Left ventricle myocardium inferior (tissue), 1 donor: ENCODE measurements around the gene ICAM1. TPM values are rescaled to one million over a fixed set of nuclear protein-coding genes. Genes with fewer than 3 reads are reported as not detected.

Experiments
- DNase-seq: peaks from one replicate; pipeline ENCODE4 v3.0.0-alpha.2; 2020
- H3K27ac ChIP-seq: fragments of 200-600 bp; replicated peaks from 2 replicates; pipeline ENCODE4 v1.8.0; 2021
- H3K27me3 ChIP-seq: fragments of 200-600 bp; 2 replicates; pipeline ENCODE4 v1.8.0; 2021; ENCODE audit warnings: low read depth
- H3K36me3 ChIP-seq: fragments of 200-600 bp; 2 replicates; pipeline ENCODE4 v1.8.0; 2021
- H3K4me1 ChIP-seq: fragments of 200-600 bp; 2 replicates; pipeline ENCODE4 v1.8.0; 2021
- H3K4me3 ChIP-seq: fragments of 200-600 bp; 2 replicates; pipeline ENCODE4 v1.8.0; 2021; ENCODE audit warnings: mild to moderate bottlenecking, moderate library complexity
- H3K9me3 ChIP-seq: fragments of 200-600 bp; replicated peaks from 2 replicates; pipeline ENCODE4 v1.8.0; 2021
- CTCF ChIP-seq: fragments of 200-600 bp; IDR thresholded peaks from 2 replicates; pipeline ENCODE4 v1.8.0; 2021; ENCODE audit warnings: antibody characterized with exemption, mild to moderate bottlenecking, borderline replicate concordance
- intact Hi-C: fragments of 100-400 bp; cut with micrococcal nuclease; formaldehyde crosslinking; loops from one replicate; pipeline ENCODE4 v1.11.0; 2022
- total RNA-seq: library from RNA; stranded (reverse); fragmentation: NEBNext Ultra II Directional; extraction: Animal tissue kit (Norgen Biotek cat#: 25700); gene quantifications from one replicate; pipeline ENCODE4 v1.2.1, GENCODE V29; 2021
- donor health status: DM: no; HTN: yes; CAD: no; lungs with severe emphysema.

The ICAM1 gene
- total RNA-seq, 1 donor from 2014 or later = 7.1 TPM

GRCh38 chr19:10309423-10309822, 38.5 kb downstream of the ICAM1 start, which contains the start of gene ZGLP1:
Gene ZGLP1, minus strand, starts transcription at chr19:10309815.
- Histone ChIP-seq H3K4me1 (no peaks in the 10 kb centered on the region), H3K36me3 (peaks cover 5% of the 10 kb centered on the region), H3K4me3 (no peak within 1 kb of the TSS), H3K27me3 (no peaks in the 10 kb centered on the region), H3K27ac (no peak within 1 kb of the TSS), H3K9me3 (no peaks in the 10 kb centered on the region)
- no peak for DNase-seq
- no peak for TF ChIP-seq CTCF
- intact Hi-C loops = no loop called here

- Histone ChIP-seq H3K4me3 (peak within 1 kb of the TSS; percentile 99), H3K27ac (peak within 1 kb of the TSS; percentile 72), H3K36me3 (peaks cover 41% of the 10 kb centered on the region), H3K4me1 (peaks cover 19% of the 10 kb centered on the region), H3K27me3 (no peaks in the 10 kb centered on the region), H3K9me3 (no peaks in the 10 kb centered on the region)
- TF ChIP-seq CTCF = no peak
- DNase-seq = peak; percentile 90
- intact Hi-C loops = no loop called here
Observed at GRCh38 chr19:10315335-10316214, 44.7 kb downstream of the ICAM1 start, which contains the start of gene FDX2. Gene FDX2, minus strand, starts transcription at chr19:10316015. Its CDS starts 19 bp downstream, at chr19:10315996.

DNA sequence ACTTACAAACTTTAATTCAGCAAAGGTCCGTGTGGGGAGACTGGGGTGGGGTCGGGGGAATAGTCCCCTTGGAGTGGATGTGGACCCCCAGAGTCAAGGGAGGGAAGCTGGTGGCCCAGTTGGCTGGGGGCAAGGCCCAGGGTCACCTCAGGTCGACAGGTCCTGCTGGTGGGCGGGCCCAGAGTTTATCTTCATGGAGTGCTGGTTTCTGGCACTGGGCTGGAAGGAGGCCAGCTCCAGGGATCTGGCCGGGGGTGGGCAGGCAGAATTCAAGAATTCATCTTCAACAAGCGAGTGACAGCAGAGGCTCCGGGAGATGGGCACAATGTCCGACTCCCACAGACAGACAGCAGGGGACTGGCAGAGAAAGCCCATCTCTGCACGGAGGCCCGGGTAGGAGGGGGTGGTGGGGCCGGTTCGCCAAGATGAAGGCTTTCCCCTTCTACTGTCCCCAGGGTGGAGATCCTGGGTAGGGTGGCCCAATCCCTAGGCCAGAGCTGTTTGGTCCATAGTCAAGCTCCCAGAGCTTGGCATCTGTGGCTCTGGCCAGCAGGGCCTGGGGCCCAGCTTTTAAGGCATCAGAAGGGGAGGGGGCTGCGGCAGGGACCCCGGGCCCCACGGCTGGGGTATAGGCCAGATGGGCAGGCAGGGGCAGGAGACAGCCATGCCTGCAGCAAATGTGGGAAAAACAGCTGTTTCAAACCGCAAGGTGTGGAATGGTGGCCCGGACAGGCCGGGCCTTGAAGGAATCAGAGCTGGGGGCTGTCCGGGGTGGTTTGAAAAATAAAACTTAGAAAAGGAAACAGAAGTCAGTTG, 45.5 kb downstream of the ICAM1 start:
- TF ChIP-seq CTCF = no peak
- no peaks in the 10 kb centered on the region for H3K27me3 ChIP-seq
- H3K27ac ChIP-seq = peak overlapping the region; percentile 72
- H3K9me3 ChIP-seq = no peaks in the 10 kb centered on the region
- peak overlapping the region; percentile 99 for H3K4me3 ChIP-seq
- intact Hi-C loops = no loop called here
- peaks cover 50% of the 10 kb centered on the region for H3K36me3 ChIP-seq
- DNase-seq = no peak
- peaks cover 19% of the 10 kb centered on the region for H3K4me1 ChIP-seq

DNA sequence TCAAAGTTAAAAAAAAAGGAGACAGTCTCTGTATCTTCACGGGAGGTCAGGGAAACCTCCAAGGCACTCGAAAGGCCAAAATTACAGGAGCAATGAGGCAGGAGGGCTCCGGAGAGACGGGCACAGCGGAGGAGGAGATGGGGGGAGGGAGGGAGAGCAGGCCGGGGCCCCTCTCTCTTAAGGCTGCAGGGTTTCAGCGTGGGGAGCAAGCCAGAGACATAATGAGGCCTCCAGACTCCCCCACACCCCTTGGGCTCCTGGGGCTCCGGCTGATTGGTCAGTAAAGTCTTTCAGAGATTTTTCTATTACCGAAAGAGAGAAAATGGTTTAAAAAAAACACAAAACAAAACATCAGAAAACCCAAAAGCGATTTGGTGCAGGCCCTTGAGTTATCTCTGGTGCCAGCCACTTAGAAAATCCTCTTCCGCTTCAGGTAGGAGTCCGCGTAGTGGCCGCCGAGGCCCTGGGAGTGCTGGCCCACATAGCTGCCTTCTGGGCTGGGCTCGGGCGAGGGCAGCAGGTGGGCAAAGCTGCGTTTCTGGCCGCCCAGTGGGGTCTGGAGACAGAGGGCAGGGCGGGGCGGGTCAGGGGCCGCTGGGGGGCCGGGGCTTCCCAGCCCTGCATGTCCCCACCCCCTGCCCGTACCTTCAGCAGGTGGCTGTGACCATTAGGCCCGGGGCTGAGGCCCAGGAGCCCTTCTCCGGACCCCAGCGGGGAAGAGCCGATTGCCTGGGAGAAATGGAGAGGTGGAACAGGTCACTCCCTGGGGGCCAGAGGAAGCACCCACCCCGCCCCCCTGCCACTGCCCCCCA, 46.3 kb downstream of the ICAM1 start:
- H3K27me3 ChIP-seq = no peaks in the 10 kb centered on the region
- no peak for DNase-seq
- H3K36me3 ChIP-seq = peaks cover 58% of the 10 kb centered on the region
- peaks cover 19% of the 10 kb centered on the region for H3K4me1 ChIP-seq
- no peak overlapping the region for H3K27ac ChIP-seq
- no peaks in the 10 kb centered on the region for H3K9me3 ChIP-seq
- intact Hi-C loops = no loop called here
- no peak overlapping the region for H3K4me3 ChIP-seq
- TF ChIP-seq CTCF = no peak
